ENCODE measurements around the gene MLLT10.

MLLT10 gene

DNA sequence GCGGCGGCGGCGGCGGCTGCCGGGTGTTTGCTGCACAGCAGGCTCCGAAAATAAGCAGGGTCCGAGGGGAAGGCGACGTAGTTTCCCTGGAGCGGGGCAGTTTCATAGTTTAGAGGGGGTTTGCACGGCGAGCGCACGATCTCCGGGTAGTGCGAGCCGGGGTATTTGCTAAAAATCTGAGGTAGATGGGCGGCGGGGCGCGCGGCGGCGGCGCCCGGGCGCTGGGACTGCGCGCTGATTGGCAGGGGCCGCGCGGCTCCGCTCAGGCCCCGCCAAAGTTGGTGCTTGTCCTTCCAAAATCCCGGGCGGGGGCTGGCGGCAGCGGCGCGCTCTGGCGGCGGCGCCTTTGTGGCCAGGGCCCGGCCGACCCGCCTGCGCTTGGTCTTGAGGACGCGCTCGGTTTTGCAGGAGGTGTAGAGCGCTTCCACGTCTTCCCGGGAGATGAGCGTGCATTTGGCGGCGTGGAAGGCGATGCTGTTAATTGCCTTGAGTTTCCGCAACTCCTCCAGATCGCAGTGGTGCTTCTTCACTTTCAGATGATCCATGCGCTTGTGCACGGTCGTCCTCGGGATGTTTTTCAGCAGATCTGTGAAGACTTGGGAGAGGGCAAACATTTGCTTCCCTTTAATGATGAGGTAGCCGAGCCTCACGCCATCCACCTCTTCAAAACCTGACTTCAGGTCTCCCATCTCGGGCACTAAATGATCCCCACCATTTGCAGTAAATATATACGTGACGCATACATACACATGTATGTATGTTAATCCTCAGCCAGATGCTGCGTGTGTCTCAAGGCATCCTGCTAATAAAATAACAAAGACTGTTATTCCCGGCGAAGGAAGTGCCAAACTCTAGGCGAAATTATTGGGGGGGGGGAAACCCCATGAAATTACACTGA lies 16.6 kb upstream of the MLLT10 start:
- Mint-ChIP-seq H3K27me3 (peaks cover 49 to 75% of the 10 kb centered on the region in 2 donors), H3K9me3 (no peaks in the 10 kb centered on the region), H3K4me3 (peak overlapping the region; percentile 82 to 88), H3K27ac (peak overlapping the region; percentile 81), H3K36me3 (no peaks in the 10 kb centered on the region), H3K4me1 (peaks cover 24 to 39% of the 10 kb centered on the region in 2 donors)
- ATAC-seq (replicated peaks): peak; percentile 61 to 67
- no peak for DNase-seq

DNA sequence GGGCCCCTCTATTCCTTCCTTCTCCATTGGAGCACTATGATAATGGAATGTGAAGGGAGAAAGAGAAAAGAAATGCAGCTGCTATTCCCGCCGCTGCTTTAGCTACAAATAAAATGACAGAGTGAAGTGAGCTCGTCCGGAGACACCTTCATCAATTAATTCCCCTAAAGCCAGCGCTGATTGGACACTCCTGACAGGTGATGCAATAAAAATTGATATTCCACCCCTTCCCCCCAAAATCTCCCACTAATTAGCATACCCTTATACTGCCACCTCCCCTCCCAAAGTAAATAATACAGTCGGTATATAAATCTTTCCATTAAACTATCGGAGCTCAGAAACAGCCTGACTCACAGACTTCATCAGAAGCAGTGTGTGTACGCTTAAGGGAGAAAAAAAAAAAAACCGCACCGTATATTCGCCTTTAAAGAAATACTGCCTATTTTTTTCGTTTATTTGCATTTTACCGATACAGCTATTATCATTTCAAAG lies 15.8 kb upstream of the MLLT10 start:
- Mint-ChIP-seq H3K36me3 (no peaks in the 10 kb centered on the region), H3K27me3 (peaks cover 50 to 73% of the 10 kb centered on the region in 2 donors), H3K9me3 (no peaks in the 10 kb centered on the region), H3K4me1 (peaks cover 24 to 39% of the 10 kb centered on the region in 2 donors), H3K4me3 (peak overlapping the region; percentile 82 to 88), H3K27ac (peak overlapping the region; percentile 81)
- ATAC-seq (replicated peaks): no peak
- DNase-seq: no peak

DNA sequence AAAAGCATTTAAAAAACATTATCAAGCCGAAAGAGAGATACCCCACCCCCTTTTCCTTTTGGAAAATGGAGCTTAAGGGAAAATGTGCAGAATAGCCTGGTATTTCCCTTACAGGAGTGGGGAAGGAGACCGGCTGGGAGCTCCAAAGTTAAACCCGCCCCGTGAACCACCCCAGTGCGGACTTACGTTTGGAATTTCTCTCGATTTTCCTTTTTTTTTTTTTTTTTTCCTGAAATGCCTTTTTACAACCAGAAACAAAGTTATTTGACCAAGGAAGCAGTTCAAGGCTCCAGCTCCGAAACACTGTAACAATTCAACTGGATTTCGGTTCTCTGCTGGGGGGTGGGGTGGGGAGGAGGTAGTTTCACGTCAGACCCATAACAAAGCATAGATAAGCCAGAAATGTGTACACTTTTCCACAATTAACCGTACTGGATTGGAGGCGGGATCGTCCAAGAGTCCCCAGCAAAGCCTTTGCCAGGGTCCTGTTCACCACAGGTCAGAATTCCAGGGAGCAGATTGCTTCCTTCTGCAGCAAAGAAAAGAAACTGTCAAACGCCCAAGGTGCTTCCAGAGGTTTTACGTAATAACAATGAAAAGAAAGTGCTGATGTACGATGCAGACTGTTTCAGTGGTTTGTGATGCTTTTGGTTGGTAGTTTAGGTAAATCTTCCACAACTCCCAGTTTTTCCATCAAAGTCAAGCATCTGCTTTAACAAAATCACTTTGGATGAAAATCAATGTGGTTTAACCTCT lies 15.2 kb upstream of the MLLT10 start:
- Mint-ChIP-seq H3K36me3 (peaks cover 2 to 4% of the 10 kb centered on the region in 2 donors), H3K27ac (no peak overlapping the region), H3K4me3 (peak overlapping the region in 1 of 2 donors; percentile 88), H3K9me3 (no peaks in the 10 kb centered on the region), H3K27me3 (peaks cover 55 to 77% of the 10 kb centered on the region in 2 donors), H3K4me1 (peaks cover 26 to 39% of the 10 kb centered on the region in 2 donors)
- no peak for ATAC-seq (replicated peaks)
- DNase-seq: no peak

DNA sequence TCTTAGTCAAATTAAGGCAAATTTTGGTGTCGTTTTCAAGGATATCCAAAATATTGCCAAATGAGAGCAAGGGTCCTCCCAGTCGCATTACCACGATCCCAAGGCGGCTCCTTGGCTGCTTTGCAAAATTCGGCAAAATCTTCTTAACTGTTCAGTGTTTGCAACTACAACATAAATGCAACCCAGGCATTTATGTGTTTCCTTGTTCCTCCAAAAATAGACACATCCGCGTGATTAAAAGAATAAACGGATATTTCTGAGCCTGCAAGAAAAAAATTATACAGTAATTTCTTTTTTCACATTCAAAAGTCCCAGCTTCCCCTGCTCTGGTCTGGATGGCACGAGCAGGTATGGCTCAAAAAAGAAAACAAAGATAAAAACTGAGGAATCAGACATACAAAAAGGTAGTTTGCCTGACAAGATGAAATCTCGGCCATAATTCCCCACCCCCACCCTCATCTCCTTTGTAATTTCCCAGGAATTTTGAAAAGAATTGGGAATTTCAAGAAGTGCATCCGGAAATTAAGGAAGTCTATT lies 14.6 kb upstream of the MLLT10 start:
- H3K4me1 Mint-ChIP-seq: peaks cover 26 to 39% of the 10 kb centered on the region in 2 donors
- H3K27ac Mint-ChIP-seq: no peak overlapping the region
- H3K27me3 Mint-ChIP-seq: peaks cover 57 to 77% of the 10 kb centered on the region in 2 donors
- no peak for DNase-seq
- no peak for ATAC-seq (replicated peaks)
- no peaks in the 10 kb centered on the region for H3K9me3 Mint-ChIP-seq
- peak overlapping the region; percentile 44 to 46 for H3K4me3 Mint-ChIP-seq
- H3K36me3 Mint-ChIP-seq: peaks cover 2 to 4% of the 10 kb centered on the region in 2 donors

DNA sequence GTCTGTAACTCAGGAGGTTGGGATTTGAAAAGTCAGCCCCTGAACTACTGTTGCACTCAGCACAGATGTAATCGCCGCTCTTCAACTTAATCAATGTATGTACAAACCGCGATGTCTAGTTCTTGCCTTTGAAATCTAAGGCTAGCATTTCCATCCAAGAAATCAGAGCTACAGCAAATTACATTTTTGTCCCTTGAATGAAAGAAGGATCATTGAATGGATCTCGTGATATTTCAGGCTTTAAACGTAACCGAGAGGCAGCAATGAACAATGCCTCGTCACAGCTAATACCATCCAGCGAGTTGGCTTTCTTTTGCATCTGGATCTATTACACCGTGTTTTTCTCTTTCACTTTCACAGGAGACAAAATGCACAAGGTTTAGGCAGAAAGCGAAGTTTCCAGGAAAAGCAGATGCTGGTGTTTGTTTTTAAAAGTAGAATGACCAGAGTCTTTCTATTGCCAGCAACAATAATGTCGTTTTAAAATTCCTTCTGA lies 14.0 kb upstream of the MLLT10 start:
- peaks cover 31 to 44% of the 10 kb centered on the region in 2 donors for H3K4me1 Mint-ChIP-seq
- peak overlapping the region; percentile 44 to 46 for H3K4me3 Mint-ChIP-seq
- H3K36me3 Mint-ChIP-seq: peaks cover 4% of the 10 kb centered on the region in 2 donors
- no peaks in the 10 kb centered on the region for H3K9me3 Mint-ChIP-seq
- DNase-seq: no peak
- no peak for ATAC-seq (replicated peaks)
- H3K27me3 Mint-ChIP-seq: peaks cover 59 to 77% of the 10 kb centered on the region in 2 donors
- peak overlapping the region; percentile 25 for H3K27ac Mint-ChIP-seq

DNA sequence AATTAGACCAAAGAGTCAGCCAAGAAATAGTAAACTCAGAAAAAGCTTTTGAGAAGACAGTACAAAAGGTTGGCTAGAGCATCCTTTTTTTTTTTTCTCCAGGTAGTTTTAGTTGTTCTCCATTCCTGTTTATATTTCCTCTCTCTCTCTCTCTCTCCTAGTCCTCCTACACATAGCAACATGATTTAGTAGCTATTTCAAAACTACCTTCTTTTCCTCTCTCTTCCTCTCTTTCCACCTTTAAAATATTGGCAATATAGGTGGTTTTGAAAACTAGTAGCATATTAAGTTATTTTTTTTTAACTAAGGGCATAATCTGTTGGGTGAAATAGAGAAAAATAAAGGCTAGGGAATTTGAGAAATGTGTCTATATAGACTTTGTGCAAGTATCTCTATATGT lies 13.5 kb upstream of the MLLT10 start:
- DNase-seq (no peak), ATAC-seq (replicated peaks) (no peak)
- Mint-ChIP-seq H3K4me1 (peaks cover 35 to 49% of the 10 kb centered on the region in 2 donors), H3K27ac (no peak overlapping the region), H3K4me3 (peak overlapping the region; percentile 31 to 50), H3K9me3 (no peaks in the 10 kb centered on the region), H3K36me3 (peaks cover 4 to 9% of the 10 kb centered on the region in 2 donors), H3K27me3 (peaks cover 59 to 75% of the 10 kb centered on the region in 2 donors)

DNA sequence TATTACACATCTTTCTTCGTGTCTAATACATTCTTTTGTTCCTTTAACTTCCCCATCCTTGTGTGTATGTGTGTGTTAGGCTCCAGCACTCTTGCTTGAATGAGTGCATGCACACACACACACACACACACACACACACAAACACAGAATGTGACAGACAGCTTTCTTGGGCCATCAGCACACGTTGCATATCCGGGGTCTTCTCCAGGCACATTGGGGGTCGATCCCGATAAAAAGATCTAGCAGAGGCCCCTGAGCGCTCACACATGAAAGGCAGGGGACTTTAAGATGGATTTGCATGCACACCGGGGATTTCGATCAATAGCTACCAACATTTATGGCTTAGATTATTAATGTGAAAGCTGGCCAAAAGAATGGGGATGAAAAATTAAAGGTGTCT lies 13.1 kb upstream of the MLLT10 start:
- no peaks in the 10 kb centered on the region for H3K9me3 Mint-ChIP-seq
- DNase-seq: no peak
- peaks cover 34 to 48% of the 10 kb centered on the region in 2 donors for H3K4me1 Mint-ChIP-seq
- no peak overlapping the region for H3K4me3 Mint-ChIP-seq
- H3K27me3 Mint-ChIP-seq: peaks cover 57 to 70% of the 10 kb centered on the region in 2 donors
- H3K36me3 Mint-ChIP-seq: peaks cover 4 to 10% of the 10 kb centered on the region in 2 donors
- ATAC-seq (replicated peaks): no peak
- no peak overlapping the region for H3K27ac Mint-ChIP-seq

DNA sequence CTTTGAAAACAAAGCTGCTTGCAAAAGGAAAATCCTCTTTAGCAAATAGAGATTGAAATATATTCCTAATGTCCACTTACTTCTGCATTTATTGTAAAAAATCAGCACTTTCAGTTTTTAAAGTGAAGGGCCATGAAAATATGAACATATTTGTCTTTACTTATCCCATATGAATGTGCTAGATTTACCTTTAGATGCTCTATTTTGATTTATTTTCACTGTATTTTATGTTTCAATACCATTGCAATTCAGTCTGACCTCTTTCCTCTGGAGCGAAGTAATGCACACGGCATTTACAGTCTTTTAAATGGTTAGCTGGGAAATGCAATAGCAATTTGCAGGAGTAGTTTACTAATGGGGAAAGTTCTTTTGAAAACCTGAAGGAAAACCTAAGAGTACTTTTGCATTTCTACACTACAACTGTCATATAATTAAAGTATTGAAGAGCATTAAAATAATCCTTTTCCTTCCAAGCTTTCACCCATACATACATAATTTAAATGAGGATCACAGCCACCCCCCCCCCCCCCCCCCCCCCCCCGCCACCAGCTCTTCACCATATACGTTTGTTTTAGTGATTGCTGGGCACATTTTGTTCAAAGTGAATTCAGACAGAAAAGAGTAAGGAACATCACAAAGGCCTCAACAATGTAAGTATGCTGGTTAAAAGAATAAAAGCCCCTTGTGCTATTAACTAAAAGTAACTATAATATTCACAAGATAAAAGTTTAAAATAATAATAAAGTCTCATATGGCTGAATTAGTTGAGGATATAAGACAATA lies 12.1 kb upstream of the MLLT10 start:
- Mint-ChIP-seq H3K4me3 (no peak overlapping the region), H3K4me1 (peaks cover 37 to 49% of the 10 kb centered on the region in 2 donors)
- DNase-seq: no peak

DNA sequence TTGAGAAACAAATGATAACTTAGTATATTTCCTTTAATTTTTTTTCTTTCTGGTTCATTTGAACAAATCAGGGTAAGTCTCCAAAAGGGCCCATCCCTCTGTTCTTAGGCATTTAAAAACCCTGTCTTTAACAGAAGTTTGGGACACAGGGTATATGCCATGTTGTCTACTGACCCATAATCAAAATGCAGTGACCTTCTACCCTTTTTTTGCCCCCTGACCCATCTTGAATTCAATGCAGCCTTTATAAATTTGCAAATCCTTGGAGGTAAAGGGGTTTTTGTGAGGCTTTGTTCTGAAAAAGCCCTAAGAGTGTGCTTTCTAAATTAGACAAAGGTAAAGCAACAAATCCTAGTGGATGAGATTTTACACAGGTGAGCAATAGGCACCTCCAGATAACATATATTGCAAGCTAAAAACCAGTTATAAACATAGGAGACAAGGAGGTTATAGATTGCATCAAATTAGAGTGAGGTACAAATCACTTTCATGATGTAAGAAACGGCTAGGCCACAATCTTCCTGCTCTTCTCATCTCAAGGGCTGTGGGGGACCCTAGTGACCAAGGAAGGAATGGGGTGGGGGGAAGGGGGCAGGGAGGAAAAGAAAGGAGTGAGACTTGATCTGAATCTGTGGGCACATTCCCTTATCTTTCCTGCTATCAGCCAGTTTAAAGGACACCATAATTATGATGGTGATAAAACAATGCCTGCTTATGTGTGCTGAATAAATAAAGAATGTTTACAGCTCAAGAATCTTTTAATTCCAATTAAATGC lies 11.2 kb upstream of the MLLT10 start:
- Mint-ChIP-seq H3K9me3 (no peaks in the 10 kb centered on the region), H3K36me3 (peaks cover 4 to 10% of the 10 kb centered on the region in 2 donors), H3K27me3 (peaks cover 57 to 68% of the 10 kb centered on the region in 2 donors), H3K4me3 (no peak overlapping the region), H3K27ac (no peak overlapping the region), H3K4me1 (peaks cover 33 to 47% of the 10 kb centered on the region in 2 donors)
- DNase-seq: no peak
- ATAC-seq (replicated peaks): no peak

More for the DNA sequence above, 12.1 kb upstream of the MLLT10 start:
- H3K9me3 Mint-ChIP-seq: no peaks in the 10 kb centered on the region
- no peak for ATAC-seq (replicated peaks)
- peaks cover 4 to 10% of the 10 kb centered on the region in 2 donors for H3K36me3 Mint-ChIP-seq
- H3K27me3 Mint-ChIP-seq: peaks cover 61 to 71% of the 10 kb centered on the region in 2 donors
- no peak overlapping the region for H3K27ac Mint-ChIP-seq

DNA sequence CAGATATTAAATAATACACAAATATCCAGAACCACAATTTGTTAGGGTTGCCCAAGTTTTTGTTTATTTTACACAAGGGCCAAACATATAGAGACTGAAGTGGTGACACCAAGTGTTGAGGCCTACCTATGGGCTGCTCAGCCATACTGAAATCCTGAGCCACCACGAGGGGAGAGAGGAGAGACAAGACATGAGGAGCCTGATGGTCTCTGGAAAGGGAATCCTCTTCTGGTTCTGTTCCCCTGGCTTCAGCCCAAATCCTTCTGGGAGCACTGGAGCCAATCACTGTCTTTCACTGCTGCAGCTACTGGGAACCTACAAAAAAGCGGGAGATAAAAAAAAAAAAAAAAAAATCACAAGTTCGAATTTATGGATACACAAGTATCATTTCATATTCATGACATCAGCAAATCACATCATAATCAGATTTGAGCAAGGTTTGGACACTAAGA lies 10.4 kb upstream of the MLLT10 start:
- Mint-ChIP-seq H3K9me3 (no peaks in the 10 kb centered on the region), H3K4me1 (peaks cover 27 to 40% of the 10 kb centered on the region in 2 donors), H3K27me3 (peaks cover 51 to 61% of the 10 kb centered on the region in 2 donors), H3K27ac (peak overlapping the region; percentile 84), H3K4me3 (no peak overlapping the region), H3K36me3 (peaks cover 4 to 10% of the 10 kb centered on the region in 2 donors)
- DNase-seq: no peak
- ATAC-seq (replicated peaks): no peak

DNA sequence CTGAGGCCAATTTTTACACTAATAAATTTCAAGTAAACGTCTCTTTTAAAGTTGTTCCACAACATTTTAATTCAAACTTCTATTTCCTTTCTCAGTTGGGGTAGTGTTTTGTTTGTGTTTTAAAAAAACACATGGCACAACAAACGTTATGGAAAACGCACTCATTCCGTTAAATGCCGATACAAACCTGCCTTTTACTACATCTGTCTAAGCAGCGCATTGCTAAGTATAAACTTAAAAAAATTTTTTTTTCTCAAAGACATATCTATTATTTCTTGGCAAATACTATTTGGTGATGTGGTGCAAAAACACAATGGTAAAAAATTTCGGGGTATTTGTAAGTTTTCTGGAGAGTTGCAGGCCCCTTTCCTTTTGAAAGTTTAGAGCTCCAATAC lies 9.9 kb upstream of the MLLT10 start:
- Mint-ChIP-seq H3K36me3 (peaks cover 4 to 10% of the 10 kb centered on the region in 2 donors), H3K9me3 (no peaks in the 10 kb centered on the region), H3K27me3 (peaks cover 47 to 59% of the 10 kb centered on the region in 2 donors), H3K27ac (no peak overlapping the region), H3K4me1 (peaks cover 25 to 34% of the 10 kb centered on the region in 2 donors), H3K4me3 (no peak overlapping the region)
- DNase-seq (no peak), ATAC-seq (replicated peaks) (no peak)

DNA sequence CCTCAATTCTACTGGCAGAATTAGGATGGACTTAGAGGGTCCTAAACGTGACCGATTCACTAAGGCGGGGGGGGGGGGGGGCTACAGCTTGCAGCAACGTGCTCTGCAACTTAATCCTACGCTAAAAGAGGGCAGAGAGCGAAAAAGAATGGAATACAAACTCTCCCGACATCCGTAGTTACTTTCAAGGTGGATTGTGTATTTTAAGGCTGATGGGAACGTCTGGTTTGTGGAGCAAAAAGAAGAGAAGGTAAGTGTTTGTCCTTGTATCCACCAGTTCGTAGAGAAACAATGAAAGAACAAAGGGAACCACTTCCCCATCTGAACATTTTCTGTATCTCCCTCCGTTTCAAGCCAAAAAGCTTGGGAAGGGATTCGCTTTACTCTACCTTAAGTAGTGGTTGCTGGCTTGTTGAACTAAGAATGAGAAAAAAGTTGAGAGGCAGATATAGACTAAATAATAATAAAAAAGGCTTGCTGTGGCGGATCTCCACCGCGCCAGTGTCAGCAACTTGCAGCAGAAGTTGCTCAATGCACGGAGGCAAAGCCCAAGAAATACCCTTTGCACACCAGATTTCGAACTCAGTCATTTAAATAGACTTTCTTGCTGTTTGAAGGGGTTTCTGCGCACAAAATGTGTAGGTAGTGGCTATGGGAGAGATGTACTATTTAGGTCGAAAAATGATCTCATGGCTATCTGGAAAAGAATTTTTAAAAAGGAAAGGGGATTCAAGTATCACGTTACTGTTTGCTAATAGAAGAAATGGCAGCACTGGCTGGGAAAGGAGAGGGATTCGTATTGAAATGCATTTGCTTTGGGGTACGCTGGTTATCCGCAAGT lies 9.3 kb upstream of the MLLT10 start:
- peaks cover 24 to 32% of the 10 kb centered on the region in 2 donors for H3K4me1 Mint-ChIP-seq
- ATAC-seq (replicated peaks) (no peak), DNase-seq (no peak)
- H3K4me3 Mint-ChIP-seq: peak overlapping the region; percentile 88 to 99
- H3K9me3 Mint-ChIP-seq: no peaks in the 10 kb centered on the region
- H3K27ac Mint-ChIP-seq: peak overlapping the region; percentile 95
- peaks cover 49 to 52% of the 10 kb centered on the region in 2 donors for H3K27me3 Mint-ChIP-seq
- peaks cover 4 to 10% of the 10 kb centered on the region in 2 donors for H3K36me3 Mint-ChIP-seq

Measured in stimulated activated naive B cell treated with anti-CD40 and anti-IgM and Interleukin-4, amounts not matched to agents 10 μg/mL and 1 μg/mL and 100 μg/mL, for 72 hours (primary cell).